Endodermal cell (in vitro differentiated cells): Measurements from ENCODE around the gene FBLN5. TPM values are rescaled to one million over a fixed set of nuclear protein-coding genes. Genes with fewer than 3 reads are reported as not detected.
A peak's percentile ranks its signal among the peaks of the same experiment; 100 is the strongest.

Experiments used
- DNase-seq: peaks from one replicate; pipeline ENCODE4 v3.0.0-alpha.2; 2017
- H3K27ac ChIP-seq: 2 replicates; pipeline ENCODE4 v1.5.1; 2013; ENCODE audit warnings: mild to moderate bottlenecking, low read depth, low read length, moderate library complexity
- H3K27me3 ChIP-seq: 2 replicates; pipeline ENCODE4 v1.6.1; 2013; ENCODE audit warnings: mild to moderate bottlenecking, low read length, moderate library complexity; ENCODE audit not compliant: insufficient read depth, control insufficient read depth, poor library complexity, severe bottlenecking
- H3K36me3 ChIP-seq: 2 replicates; pipeline ENCODE4 v1.7.0; 2013; ENCODE audit warnings: mild to moderate bottlenecking, low read length, moderate library complexity; ENCODE audit not compliant: control insufficient read depth, insufficient read depth
- H3K4me1 ChIP-seq: one replicate; pipeline ENCODE4 v1.7.0; 2013; ENCODE audit warnings: low read length; ENCODE audit not compliant: control insufficient read depth, insufficient read depth
- H3K4me3 ChIP-seq: 2 replicates; pipeline ENCODE4 v1.5.1; 2013; ENCODE audit warnings: mild to moderate bottlenecking, low read length, moderate library complexity
- H3K9ac ChIP-seq: 2 replicates; pipeline ENCODE4 v1.6.1; 2013; ENCODE audit warnings: mild to moderate bottlenecking, low read length, moderate library complexity; ENCODE audit not compliant: poor library complexity, severe bottlenecking; ENCODE audit errors: extremely low read depth
- H3K9me3 ChIP-seq: 2 replicates; pipeline ENCODE4 v1.6.1; 2013; ENCODE audit warnings: mild to moderate bottlenecking, low read length, moderate library complexity; ENCODE audit not compliant: control insufficient read depth
- H3K27ac Mint-ChIP-seq: 2 replicates; pipeline ENCODE4 v1.8.0; 2020; ENCODE audit warnings: mixed read lengths
- H3K27me3 Mint-ChIP-seq: 2 replicates; pipeline ENCODE4 v1.8.0; 2021; ENCODE audit warnings: mild to moderate bottlenecking, mixed read lengths; ENCODE audit not compliant: insufficient read depth
- H3K36me3 Mint-ChIP-seq: 2 replicates; pipeline ENCODE4 v1.8.0; 2020; ENCODE audit warnings: low read depth, mixed read lengths
- H3K4me1 Mint-ChIP-seq: 2 replicates; pipeline ENCODE4 v1.8.0; 2020; ENCODE audit warnings: mixed read lengths
- H3K4me3 Mint-ChIP-seq: 2 replicates; pipeline ENCODE4 v1.8.0; 2020; ENCODE audit warnings: mild to moderate bottlenecking, moderate library complexity, mixed read lengths
- H3K9me3 Mint-ChIP-seq: 2 replicates; pipeline ENCODE4 v1.8.0; 2020; ENCODE audit warnings: mild to moderate bottlenecking, mixed read lengths
- CTCF ChIP-seq: fragments of 200-600 bp; sonication (generic); conservative IDR thresholded peaks from 2 replicates; pipeline ENCODE4 v1.5.0; 2021; ENCODE audit warnings: antibody characterized with exemption, mild to moderate bottlenecking
- WGBS, 2 experiments: methylation state at CpG; one replicate each; pipeline versions ENCODE4 v1.1.5 to v1.1.7; 2013; ENCODE audit warnings: missing lambda C conversion rate in 2 of 2, mixed read lengths in 1 of 2; ENCODE audit not compliant: insufficient coverage in 1 of 2, insufficient read length in 1 of 2; 5-methylcytosine and 5-hydroxymethylcytosine counted together
- total RNA-seq, 2 donors: library from RNA; stranded (reverse); fragmentation: NEBNext Ultra II Directional in 1 of 2; extraction: Animal tissue kit (Norgen Biotek cat#: 25700) in 1 of 2; gene quantifications; 2 replicates in 1 of 2; 3 replicates in 1 of 2; pipeline ENCODE4 v1.2.1, GENCODE V29; 2021

FBLN5 gene
- total RNA-seq, 2 donors from 2014 or later: 4.0 to 4.8 TPM

DNA sequence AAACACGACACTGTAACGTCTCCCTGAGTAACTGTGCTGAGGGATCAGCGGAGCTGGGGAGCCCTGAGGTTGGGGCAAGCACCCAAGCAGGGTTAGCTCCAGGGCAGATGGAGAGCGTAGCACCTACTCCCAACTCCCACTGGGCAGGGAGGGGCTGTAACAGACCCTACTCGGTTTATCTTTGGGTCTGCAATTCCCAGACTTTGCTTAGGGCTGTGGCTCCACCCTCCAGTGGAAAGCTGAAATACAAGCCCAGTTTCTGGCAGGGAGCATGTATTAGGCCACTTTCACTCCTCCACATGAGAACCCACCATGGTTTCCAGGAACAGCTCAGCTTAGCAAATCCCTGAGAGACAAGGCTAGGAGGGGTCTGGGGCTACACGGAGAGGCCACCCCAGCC lies 62.8 kb downstream of the FBLN5 start:
- no peaks in the 10 kb centered on the region for H3K4me1 ChIP-seq
- H3K36me3 Mint-ChIP-seq: no peaks in the 10 kb centered on the region
- no peak overlapping the region for H3K4me3 ChIP-seq
- H3K27ac ChIP-seq: no peak overlapping the region
- H3K27me3 ChIP-seq: peaks cover 5% of the 10 kb centered on the region
- WGBS, 2 experiments: 57 to 75% methylated on average over 3 to 6 of the region's 6 CpGs
- TF ChIP-seq CTCF: peak; percentile 35
- no peaks in the 10 kb centered on the region for H3K36me3 ChIP-seq
- no peak overlapping the region for H3K4me3 Mint-ChIP-seq
- H3K9ac ChIP-seq: no peak overlapping the region
- peaks cover 4% of the 10 kb centered on the region for H3K4me1 Mint-ChIP-seq
- DNase-seq: peak; percentile 62
- peaks cover 5% of the 10 kb centered on the region for H3K27me3 Mint-ChIP-seq
- H3K9me3 Mint-ChIP-seq: no peaks in the 10 kb centered on the region
- H3K9me3 ChIP-seq: no peaks in the 10 kb centered on the region
- no peak overlapping the region for H3K27ac Mint-ChIP-seq

- DNase-seq: no peak
- peaks cover 12% of the 10 kb centered on the region for H3K27me3 Mint-ChIP-seq
- peaks cover 14% of the 10 kb centered on the region for H3K27me3 ChIP-seq
- no peak overlapping the region for H3K9ac ChIP-seq
- no peak overlapping the region for H3K27ac ChIP-seq
- TF ChIP-seq CTCF: no peak
- H3K9me3 Mint-ChIP-seq: no peaks in the 10 kb centered on the region
- H3K4me3 Mint-ChIP-seq: no peak overlapping the region
- no peaks in the 10 kb centered on the region for H3K4me1 ChIP-seq
- no peaks in the 10 kb centered on the region for H3K36me3 ChIP-seq
- no peak overlapping the region for H3K27ac Mint-ChIP-seq
- peaks cover 4% of the 10 kb centered on the region for H3K4me1 Mint-ChIP-seq
- 91 to 93% methylated on average over 9 of the region's 9 CpGs for WGBS, 2 experiments
- no peaks in the 10 kb centered on the region for H3K36me3 Mint-ChIP-seq
- no peak overlapping the region for H3K4me3 ChIP-seq
- H3K9me3 ChIP-seq: no peaks in the 10 kb centered on the region
These were observed 63.7 kb downstream of the FBLN5 start for GRCh38 chr14:91883753-91884152.

DNA sequence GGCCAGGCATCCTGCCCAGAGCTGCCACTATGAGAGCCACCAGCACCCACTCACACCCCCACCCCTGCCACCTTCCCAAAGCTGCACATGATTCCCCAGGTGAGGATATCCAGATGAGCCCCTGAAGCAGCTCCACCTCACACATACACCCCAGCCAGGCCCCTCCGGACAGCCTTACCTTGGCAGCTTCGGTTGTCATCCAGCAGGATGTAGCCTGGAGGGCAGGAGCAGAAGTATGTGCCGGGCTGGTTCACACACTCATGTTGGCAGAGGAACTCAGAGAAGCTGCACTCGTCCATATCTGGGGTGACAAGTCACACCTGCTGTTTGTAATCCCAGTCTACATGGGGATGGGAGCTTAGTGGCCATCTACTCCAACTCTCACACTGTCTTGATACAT lies 64.7 kb downstream of the FBLN5 start:
- H3K9ac ChIP-seq: no peak overlapping the region
- Mint-ChIP-seq H3K27me3 (peaks cover 20% of the 10 kb centered on the region), H3K27ac (no peak overlapping the region), H3K4me3 (no peak overlapping the region), H3K9me3 (no peaks in the 10 kb centered on the region), H3K36me3 (no peaks in the 10 kb centered on the region), H3K4me1 (peaks cover 4% of the 10 kb centered on the region)
- no peak overlapping the region for H3K27ac ChIP-seq
- H3K27me3 ChIP-seq: peaks cover 24% of the 10 kb centered on the region
- DNase-seq: peak; percentile 36
- H3K9me3 ChIP-seq: no peaks in the 10 kb centered on the region
- TF ChIP-seq CTCF: no peak
- 86 to 100% methylated on average over 3 to 4 of the region's 4 CpGs for WGBS, 2 experiments
- H3K4me3 ChIP-seq: no peak overlapping the region
- no peaks in the 10 kb centered on the region for H3K4me1 ChIP-seq
- no peaks in the 10 kb centered on the region for H3K36me3 ChIP-seq
